GM19025 (cell line): Measurements from ENCODE around the gene GLP2R.
"Not testable (repeated sequence)": the region's sequence is repeated elsewhere in the genome, so short reads cannot be mapped to it uniquely, and the experiment has no call there.

Source experiments
- ATAC-seq: cut with Tn5 transposase; IDR thresholded peaks from one replicate; pipeline ENCODE4 v1.9.1; 2021; ENCODE audit warnings: mild to moderate bottlenecking, low read depth, moderate library complexity; ENCODE audit not compliant: unreplicated experiment

Gene GLP2R

GRCh38 chr17:9917131-9917530 is 91.4 kb downstream of the GLP2R start:
- no peak for ATAC-seq

- no peak for ATAC-seq
These were observed 92.1 kb downstream of the GLP2R start for GRCh38 chr17:9917801-9918200.

- ATAC-seq: no peak
These were observed 92.6 kb downstream of the GLP2R start for GRCh38 chr17:9918352-9918751.

- no peak for ATAC-seq
These were observed 93.2 kb downstream of the GLP2R start for GRCh38 chr17:9918804-9919352.

GRCh38 chr17:9921216-9921615 is 95.5 kb downstream of the GLP2R start:
- not testable (repeated sequence) for ATAC-seq

- no peak for ATAC-seq
These were observed 96.5 kb downstream of the GLP2R start for GRCh38 chr17:9922012-9922848.

GRCh38 chr17:9924735-9925191 is 99.0 kb downstream of the GLP2R start:
- no peak for ATAC-seq

GRCh38 chr17:9925457-9925856 is 99.7 kb downstream of the GLP2R start:
- ATAC-seq: no peak

GRCh38 chr17:9926150-9926804 is 100.6 kb downstream of the GLP2R start:
- ATAC-seq: no peak

- no peak for ATAC-seq
These were observed 103.0 kb downstream of the GLP2R start for GRCh38 chr17:9928601-9929333.

- ATAC-seq: no peak
These were observed 104.1 kb downstream of the GLP2R start for GRCh38 chr17:9929871-9930270.

- no peak for ATAC-seq
These were observed 105.5 kb downstream of the GLP2R start for GRCh38 chr17:9931144-9931741.

GRCh38 chr17:9932491-9932890 is 106.8 kb downstream of the GLP2R start:
- ATAC-seq: no peak

- ATAC-seq: no peak
These were observed 108.6 kb downstream of the GLP2R start for GRCh38 chr17:9934331-9934730.

GRCh38 chr17:9935408-9935807 is 109.7 kb downstream of the GLP2R start:
- no peak for ATAC-seq

- ATAC-seq: no peak
These were observed 110.4 kb downstream of the GLP2R start for GRCh38 chr17:9936095-9936494.

GRCh38 chr17:9937241-9937761 is 111.6 kb downstream of the GLP2R start:
- no peak for ATAC-seq

GRCh38 chr17:9937901-9938300 is 112.2 kb downstream of the GLP2R start:
- ATAC-seq: no peak

GRCh38 chr17:9938764-9939163 is 113.0 kb downstream of the GLP2R start:
- no peak for ATAC-seq

GRCh38 chr17:9940841-9941240 is 115.1 kb downstream of the GLP2R start:
- no peak for ATAC-seq
